ENCODE data around the gene SLC27A3.

Gene SLC27A3

DNA sequence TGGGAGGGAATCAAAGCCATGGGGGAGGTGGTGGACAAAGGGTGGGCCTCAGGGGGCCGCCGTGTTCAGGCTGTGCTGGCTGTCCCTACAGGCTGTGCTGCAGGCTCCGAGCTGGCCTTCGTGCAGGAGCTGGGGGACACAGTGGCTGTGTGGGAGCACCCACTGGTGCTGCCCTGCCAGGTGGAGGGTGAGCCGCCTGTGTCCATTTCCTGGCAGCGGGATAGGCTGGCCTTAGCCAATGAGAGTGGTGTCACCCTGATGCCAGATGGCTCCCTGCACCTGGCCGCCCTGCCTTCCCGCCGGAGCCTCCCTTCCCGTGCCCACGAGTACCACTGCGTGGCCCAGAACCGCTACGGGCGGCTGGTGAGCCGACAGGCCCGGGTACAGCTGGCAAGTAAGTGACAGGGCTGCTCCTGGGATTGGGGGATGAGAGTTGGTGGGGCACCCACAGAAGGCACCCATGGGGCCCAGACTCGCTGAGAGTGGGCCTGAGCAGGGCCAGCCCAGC is 20.2 kb downstream of the SLC27A3 start:
- H3K4me3 ChIP-seq (ENCODE audit: low read depth, low read length) = no peak overlapping the region
- DNase-seq (ENCODE audit: low read depth) = no peak
- in situ Hi-C loops (cut with HindIII; ENCODE audit: low sequenced_read_pairs) = no loop called here
- TF ChIP-seq, protein P1, sequence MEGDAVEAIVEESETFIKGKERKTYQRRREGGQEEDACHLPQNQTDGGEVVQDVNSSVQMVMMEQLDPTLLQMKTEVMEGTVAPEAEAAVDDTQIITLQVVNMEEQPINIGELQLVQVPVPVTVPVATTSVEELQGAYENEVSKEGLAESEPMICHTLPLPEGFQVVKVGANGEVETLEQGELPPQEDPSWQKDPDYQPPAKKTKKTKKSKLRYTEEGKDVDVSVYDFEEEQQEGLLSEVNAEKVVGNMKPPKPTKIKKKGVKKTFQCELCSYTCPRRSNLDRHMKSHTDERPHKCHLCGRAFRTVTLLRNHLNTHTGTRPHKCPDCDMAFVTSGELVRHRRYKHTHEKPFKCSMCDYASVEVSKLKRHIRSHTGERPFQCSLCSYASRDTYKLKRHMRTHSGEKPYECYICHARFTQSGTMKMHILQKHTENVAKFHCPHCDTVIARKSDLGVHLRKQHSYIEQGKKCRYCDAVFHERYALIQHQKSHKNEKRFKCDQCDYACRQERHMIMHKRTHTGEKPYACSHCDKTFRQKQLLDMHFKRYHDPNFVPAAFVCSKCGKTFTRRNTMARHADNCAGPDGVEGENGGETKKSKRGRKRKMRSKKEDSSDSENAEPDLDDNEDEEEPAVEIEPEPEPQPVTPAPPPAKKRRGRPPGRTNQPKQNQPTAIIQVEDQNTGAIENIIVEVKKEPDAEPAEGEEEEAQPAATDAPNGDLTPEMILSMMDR (IDR thresholded peaks at IDR 0.05; ENCODE audit: low read depth, low read length, missing control alignments) = no peak

DNA sequence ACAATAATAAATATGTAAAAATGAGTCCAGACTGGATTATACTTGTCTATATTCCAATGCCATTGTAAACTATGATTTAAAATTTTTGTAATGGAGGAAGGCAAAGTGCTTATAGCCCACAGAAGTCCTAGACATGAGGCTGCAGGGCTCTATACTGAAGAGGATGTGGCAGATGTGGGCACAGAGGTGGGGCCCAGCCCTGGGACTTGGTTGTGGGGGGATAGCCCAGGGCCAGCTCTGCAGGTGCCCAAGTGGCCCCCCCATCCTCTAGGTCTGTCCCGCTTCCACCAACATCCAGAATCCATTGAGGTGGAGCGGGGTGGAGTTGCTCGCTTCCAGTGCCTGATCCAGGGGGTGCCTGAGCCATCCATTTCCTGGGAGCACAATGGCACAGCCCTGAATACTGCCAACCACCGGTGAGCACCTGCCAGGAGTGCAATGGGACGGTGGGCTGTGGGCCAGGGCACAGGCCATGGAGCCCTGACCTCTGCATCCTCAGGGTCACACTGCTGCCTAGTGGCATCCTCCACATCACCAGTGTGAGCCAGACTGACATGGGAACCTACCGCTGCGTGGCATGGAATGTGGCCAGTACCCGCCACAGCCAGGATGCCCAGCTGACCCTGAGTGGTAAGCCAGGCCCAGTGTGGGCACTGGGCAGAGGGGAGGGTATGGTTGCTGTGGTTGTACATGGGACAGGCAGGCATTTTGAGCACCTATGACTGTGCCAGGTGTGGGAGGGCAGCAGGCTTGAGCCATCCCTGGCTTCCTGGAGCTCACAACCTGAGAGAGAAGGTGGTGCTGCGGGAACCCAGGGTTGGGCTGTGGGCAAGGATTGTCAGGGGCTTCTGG is 21.0 kb downstream of the SLC27A3 start:
- no peak for DNase-seq (ENCODE audit: low read depth)
- in situ Hi-C loops (cut with HindIII; ENCODE audit: low sequenced_read_pairs) = no loop called here
- TF ChIP-seq, protein P1 (IDR thresholded peaks at IDR 0.05; ENCODE audit: low read depth, low read length, missing control alignments) = no peak
- H3K4me3 ChIP-seq (ENCODE audit: low read depth, low read length) = no peak overlapping the region

DNA sequence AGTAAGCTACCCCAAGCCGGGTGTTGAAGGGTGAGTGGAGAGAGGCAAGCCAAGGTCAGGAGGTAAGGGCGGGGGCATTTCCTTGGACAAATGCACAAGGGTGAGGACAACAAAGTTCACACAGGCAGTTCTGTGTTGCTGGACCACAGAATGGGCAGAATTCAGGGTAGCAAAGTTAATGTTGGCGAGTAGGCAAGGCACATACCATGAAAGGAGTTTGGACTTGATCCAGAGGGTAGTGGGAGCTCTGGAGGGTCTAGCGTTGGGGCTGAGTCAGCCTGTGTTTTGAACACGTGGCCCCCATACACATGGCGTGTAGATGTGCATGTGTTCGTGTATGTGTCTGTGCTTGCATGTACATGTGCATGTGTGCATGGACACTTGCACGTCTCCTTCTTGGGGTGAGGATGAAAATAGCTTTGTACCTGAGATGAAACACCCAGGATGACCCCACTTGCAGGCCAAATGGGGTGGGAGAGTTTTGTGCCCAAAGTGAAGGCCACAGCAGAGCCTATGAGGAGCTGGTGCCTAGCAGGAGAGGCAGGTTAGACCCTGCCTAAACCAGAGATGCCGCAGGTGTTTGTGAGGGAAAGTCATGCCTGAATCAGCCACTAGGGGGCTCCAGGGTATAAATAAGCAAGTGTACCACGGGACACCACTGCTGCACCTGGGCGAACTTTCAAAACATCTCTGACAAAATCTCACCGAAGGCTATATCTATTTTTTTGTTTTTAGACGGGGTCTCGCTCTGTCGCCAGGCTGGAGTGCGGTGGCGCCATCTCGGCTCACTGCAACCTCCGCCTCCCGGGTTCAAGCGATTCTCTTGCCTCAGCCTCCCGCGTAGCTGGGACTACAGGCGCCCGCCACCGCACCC is 21.8 kb downstream of the SLC27A3 start:
- peak; percentile 47 for DNase-seq (ENCODE audit: low read depth)
- H3K4me3 ChIP-seq (ENCODE audit: low read depth, low read length) = no peak overlapping the region
- in situ Hi-C loops (cut with HindIII; ENCODE audit: low sequenced_read_pairs) = no loop called here
- TF ChIP-seq, protein P1 (IDR thresholded peaks at IDR 0.05; ENCODE audit: low read depth, low read length, missing control alignments) = peak; percentile 80

DNA sequence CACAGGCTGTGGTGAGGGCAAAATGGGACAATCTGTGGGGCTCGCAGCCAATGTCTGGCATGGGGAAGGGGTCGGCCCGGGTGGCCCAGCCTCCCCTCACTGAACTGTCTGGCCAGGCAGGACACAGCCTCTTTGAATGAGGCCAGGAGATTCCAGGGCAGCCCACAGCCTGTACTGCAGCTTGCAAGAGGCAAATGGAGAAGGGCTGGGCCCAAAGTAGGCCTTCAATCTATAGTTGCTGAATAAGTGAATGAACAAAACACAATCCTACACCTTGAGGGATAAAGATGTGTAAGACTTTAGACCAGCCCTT is 23.2 kb downstream of the SLC27A3 start:
- in situ Hi-C loops (cut with HindIII; ENCODE audit: low sequenced_read_pairs) = no loop called here
- DNase-seq (ENCODE audit: low read depth) = no peak
- H3K4me3 ChIP-seq (ENCODE audit: low read depth, low read length) = no peak overlapping the region
- TF ChIP-seq, protein P1 (IDR thresholded peaks at IDR 0.05; ENCODE audit: low read depth, low read length, missing control alignments) = no peak

DNA sequence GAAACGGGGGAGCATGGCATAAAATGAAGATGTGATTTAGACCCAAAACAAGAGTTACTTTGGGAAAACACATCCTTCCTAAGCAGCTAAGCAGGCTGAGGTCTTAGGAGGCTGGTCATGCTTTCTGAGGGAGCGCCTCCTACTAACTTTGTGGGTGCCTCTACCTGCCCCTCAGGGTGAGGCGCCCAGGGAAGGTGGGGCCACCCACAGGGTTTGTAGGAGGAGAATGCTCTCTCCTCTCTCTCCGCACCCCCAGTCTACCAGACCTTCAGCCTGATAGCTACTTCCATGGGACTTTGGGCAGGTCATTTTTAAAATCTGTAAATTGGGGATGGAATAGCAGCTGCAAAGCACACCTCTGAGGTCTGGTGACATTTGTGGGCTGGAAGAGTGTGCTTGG is 23.8 kb downstream of the SLC27A3 start:
- in situ Hi-C loops (cut with HindIII; ENCODE audit: low sequenced_read_pairs) = no loop called here
- DNase-seq (ENCODE audit: low read depth) = no peak
- H3K4me3 ChIP-seq (ENCODE audit: low read depth, low read length) = no peak overlapping the region
- TF ChIP-seq, protein P1 (IDR thresholded peaks at IDR 0.05; ENCODE audit: low read depth, low read length, missing control alignments) = no peak
